RWPE1 (cell line): ENCODE measurements around the gene ALK.

Experiments
- CTCF ChIA-PET: fragments of 350-600 bp; sonication (Branson Sonifier 250); formaldehyde crosslinking; extraction: SDS; loops from one replicate; lab custom pipeline; 2021; lab: Yijun Ruan, JAX
- POLR2A ChIA-PET: fragments of 400-600 bp; formaldehyde crosslinking; extraction: SDS; loops from one replicate; lab custom pipeline; 2020; ENCODE audit warnings: antibody characterized with exemption; ENCODE audit not compliant: low non-redundant PET; lab: Yijun Ruan, JAX
- DNase-seq: peaks from one replicate; pipeline ENCODE4 v3.0.0; 2012; ENCODE audit warnings: low spot score
- H3K27ac ChIP-seq: fragments of 450-650 bp; 2 replicates; pipeline ENCODE4 v1.5.1; 2017
- TF ChIP-seq, protein P1 (sequence below): fragments of 450-650 bp; conservative IDR thresholded peaks from 2 replicates; pipeline ENCODE4 v1.5.1; 2017; ENCODE audit warnings: low read depth, mild to moderate bottlenecking

Gene ALK

DNA sequence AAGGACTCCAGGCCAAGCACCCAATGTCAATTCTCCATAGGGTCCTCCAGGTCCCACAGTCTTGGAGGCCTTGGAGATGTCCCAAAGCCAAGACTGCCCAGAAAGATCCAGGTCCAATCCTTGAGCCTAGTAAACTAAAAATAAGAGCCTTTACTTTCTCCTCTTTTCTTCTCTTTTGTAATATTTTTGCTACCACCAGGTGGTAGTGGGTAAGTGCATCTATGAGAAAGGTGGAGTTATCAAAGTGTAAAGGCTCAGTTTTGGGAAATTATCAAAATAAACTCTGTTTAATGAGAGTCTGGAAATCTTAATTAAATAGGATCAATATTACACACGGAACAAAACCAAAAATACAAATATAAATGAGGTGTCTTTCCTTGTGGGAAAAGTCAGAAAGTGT, 276.4 kb downstream of the ALK start:
- CTCF ChIA-PET: no interaction called here
- no peak overlapping the region for H3K27ac ChIP-seq
- POLR2A ChIA-PET: no interaction called here
- no peak for DNase-seq
- TF ChIP-seq, protein P1, sequence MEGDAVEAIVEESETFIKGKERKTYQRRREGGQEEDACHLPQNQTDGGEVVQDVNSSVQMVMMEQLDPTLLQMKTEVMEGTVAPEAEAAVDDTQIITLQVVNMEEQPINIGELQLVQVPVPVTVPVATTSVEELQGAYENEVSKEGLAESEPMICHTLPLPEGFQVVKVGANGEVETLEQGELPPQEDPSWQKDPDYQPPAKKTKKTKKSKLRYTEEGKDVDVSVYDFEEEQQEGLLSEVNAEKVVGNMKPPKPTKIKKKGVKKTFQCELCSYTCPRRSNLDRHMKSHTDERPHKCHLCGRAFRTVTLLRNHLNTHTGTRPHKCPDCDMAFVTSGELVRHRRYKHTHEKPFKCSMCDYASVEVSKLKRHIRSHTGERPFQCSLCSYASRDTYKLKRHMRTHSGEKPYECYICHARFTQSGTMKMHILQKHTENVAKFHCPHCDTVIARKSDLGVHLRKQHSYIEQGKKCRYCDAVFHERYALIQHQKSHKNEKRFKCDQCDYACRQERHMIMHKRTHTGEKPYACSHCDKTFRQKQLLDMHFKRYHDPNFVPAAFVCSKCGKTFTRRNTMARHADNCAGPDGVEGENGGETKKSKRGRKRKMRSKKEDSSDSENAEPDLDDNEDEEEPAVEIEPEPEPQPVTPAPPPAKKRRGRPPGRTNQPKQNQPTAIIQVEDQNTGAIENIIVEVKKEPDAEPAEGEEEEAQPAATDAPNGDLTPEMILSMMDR: no peak

DNA sequence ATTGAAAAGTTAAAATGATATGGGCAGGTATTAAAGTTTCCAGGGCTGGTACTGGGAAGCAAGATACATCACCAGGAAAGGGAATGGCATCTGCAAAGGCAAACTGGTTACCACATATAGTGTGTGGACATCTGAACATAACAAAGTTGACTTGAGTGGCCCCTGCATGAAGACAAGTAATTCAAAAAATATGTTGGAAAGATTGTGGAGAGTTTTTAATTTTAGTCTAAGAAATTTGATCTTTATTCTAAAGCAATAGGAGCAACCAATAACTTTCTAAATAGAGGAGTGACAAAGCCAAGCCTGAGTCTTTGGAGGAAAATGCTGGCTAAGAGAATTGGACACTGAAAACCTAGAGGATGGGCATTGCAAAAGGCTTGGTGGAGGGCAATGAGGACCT, 278.2 kb downstream of the ALK start:
- H3K27ac ChIP-seq: no peak overlapping the region
- TF ChIP-seq, protein P1: no peak
- no peak for DNase-seq
- POLR2A ChIA-PET: no interaction called here
- CTCF ChIA-PET: no interaction called here

DNA sequence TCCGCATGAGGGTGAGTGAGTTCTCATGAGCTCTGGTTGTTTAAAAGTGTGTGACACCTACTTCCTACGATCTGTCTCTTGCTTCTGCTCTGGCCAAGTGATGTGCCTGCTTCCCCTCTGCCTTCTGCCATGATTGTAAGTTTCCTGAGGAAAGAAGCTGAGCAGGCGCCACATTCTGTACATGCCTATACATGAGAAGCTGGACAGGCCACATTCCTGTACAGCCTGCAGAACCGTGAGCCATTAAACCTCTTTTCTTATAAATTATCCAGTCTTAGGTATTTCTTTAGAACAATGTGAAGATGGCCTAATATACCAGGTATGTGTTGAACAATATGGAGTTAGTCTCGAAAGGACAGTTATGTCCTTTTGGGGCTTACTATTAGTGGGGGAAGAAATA, 281.0 kb downstream of the ALK start:
- H3K27ac ChIP-seq: no peak overlapping the region
- CTCF ChIA-PET: no interaction called here
- TF ChIP-seq, protein P1: no peak
- peak; percentile 17 for DNase-seq
- POLR2A ChIA-PET: no interaction called here

DNA sequence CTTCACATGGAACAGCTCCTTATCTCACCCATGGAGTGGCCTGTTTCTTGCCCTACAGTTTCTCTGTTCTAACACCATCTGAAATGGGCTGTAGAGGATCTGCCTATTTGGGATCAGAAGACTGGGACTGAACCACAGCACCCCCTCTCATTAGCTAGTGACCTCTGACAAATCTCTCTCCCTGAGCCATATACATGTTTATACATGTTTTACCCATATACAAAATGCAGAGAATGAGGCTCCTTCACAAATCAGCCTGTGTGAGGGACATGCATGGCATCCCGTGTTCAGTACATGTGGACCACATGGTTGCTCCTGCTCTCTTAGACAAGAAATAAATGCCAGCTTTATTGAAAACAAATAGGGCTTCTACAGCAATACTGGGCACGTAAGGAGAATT, 282.7 kb downstream of the ALK start:
- ChIA-PET POLR2A (interaction anchor here (0.5 kb wide), 1 partner anchor 45 kb away, joined by 3 read pairs; no protein-coding TSS in a partner anchor), CTCF (no interaction called here)
- no peak overlapping the region for H3K27ac ChIP-seq
- TF ChIP-seq, protein P1: no peak
- DNase-seq: no peak

DNA sequence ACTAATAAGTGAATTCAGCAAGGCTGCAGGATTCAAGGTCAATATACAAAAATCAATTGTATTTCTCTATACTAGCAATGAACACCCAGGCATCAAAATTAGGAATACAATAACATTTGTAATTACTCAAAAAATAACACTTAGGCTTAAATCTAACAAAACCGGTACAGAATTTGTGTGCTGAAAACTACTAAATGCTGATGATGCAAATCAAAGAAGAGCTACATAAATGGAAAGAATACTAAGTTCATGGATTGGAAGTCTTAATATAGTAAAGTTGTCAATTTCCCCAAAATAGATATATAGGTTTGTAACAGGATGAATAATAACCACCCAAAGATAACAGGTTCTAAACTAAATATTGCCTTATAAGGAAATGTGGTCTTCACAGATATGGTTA, 286.5 kb downstream of the ALK start:
- ChIA-PET CTCF (no interaction called here), POLR2A (no interaction called here)
- TF ChIP-seq, protein P1: no peak
- no peak overlapping the region for H3K27ac ChIP-seq
- DNase-seq: no peak

DNA sequence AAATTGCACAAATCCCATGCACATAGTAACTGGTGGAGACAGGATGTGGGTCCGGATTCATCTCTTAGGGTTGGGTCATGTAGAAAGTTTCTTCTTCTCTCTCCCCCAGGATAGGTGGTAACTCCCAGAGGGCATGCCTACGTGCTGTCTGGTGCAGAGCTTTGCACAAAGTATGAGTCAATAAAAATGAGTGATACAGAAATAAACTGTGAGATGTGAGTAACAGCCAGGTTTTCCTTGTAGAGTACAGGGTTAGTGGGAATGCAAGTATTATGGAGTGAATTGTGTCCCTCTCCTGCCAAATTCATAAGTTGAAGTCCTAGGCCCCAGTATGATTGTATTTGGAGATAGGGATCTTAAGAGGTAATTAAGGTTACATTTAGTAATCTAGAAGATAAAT, 289.4 kb downstream of the ALK start:
- peak; percentile 24 for DNase-seq
- CTCF ChIA-PET: interaction anchor here (0.6 kb wide), 2 partner anchors 47 to 195 kb away, joined by 3 read pairs; no protein-coding TSS in a partner anchor
- POLR2A ChIA-PET: interaction anchor here (0.7 kb wide), 1 partner anchor 145 kb away, joined by 4 read pairs; no protein-coding TSS in a partner anchor
- TF ChIP-seq, protein P1: no peak
- no peak overlapping the region for H3K27ac ChIP-seq
